Kidney (tissue), 14 donors: Measurements from ENCODE around the gene MAP3K7CL. TPM values are rescaled to one million over a fixed set of nuclear protein-coding genes. Genes with fewer than 3 reads are reported as not detected.

Experiments
- DNase-seq, 5 donors: peaks; one replicate each; pipeline ENCODE4 v3.0.0-alpha.2; 2013 to 2020
- FAIRE-seq: peaks from 2 replicates; lab custom pipeline; 2012; peaks lifted over from hg19 to GRCh38; lab: Jason Lieb, UNC
- H3K27ac ChIP-seq, 2 donors: one replicate each; pipeline ENCODE4 v1.7.0; 2013; ENCODE audit warnings: low read depth in 2 of 2, low read length in 2 of 2, inconsistent platforms in 1 of 2
- H3K27me3 ChIP-seq: one replicate; pipeline ENCODE4 v1.7.1; 2013; ENCODE audit warnings: low read length, inconsistent platforms; ENCODE audit not compliant: control insufficient read depth, insufficient read depth
- H3K36me3 ChIP-seq, 3 donors: one replicate each; pipeline versions ENCODE4 v1.7.0 to v1.7.1; 2013; ENCODE audit warnings: low read length in 3 of 3, control low read depth in 1 of 3, inconsistent platforms in 1 of 3; ENCODE audit not compliant: insufficient read depth in 3 of 3, control insufficient read depth in 2 of 3
- H3K4me1 ChIP-seq, 3 donors: one replicate each; pipeline versions ENCODE4 v1.7.0 to v1.7.1; 2013; ENCODE audit warnings: low read length in 3 of 3, inconsistent platforms in 1 of 3, low read depth in 1 of 3; ENCODE audit not compliant: control insufficient read depth in 2 of 3, insufficient read depth in 2 of 3
- H3K4me3 ChIP-seq, 3 donors: one replicate each; pipeline versions ENCODE4 v1.7.0 to v1.8.1; 2013; ENCODE audit warnings: low read length in 3 of 3, control low read depth in 1 of 3, inconsistent platforms in 1 of 3
- H3K9ac ChIP-seq, 3 donors: one replicate each; pipeline versions ENCODE4 v1.7.0 to v1.7.1; 2013; ENCODE audit warnings: low read length in 3 of 3, control low read depth in 1 of 3, inconsistent platforms in 1 of 3
- H3K9me3 ChIP-seq, 3 donors: one replicate each; pipeline versions ENCODE4 v1.7.0 to v1.7.1; 2013; ENCODE audit warnings: low read length in 3 of 3, control low read depth in 1 of 3, inconsistent platforms in 1 of 3; ENCODE audit not compliant: control insufficient read depth in 2 of 3, insufficient read depth in 1 of 3
- CTCF ChIP-seq: IDR thresholded peaks from 3 replicates; pipeline ENCODE4 v1.5.1; 2012; ENCODE audit warnings: mild to moderate bottlenecking, moderate library complexity, borderline replicate concordance; ENCODE audit not compliant: insufficient read depth; ENCODE audit errors: extremely low read depth
- intact Hi-C: fragments of 100-400 bp; cut with DNase I; formaldehyde crosslinking; loops from one replicate; pipeline ENCODE4 v1.11.1; 2022
- polyA plus RNA-seq: library from polyadenylated mRNA; stranded (reverse); fragments of 350-450 nt; fragmentation: Illumina TruSeq; extraction: RNeasy Lipid Tissue Mini Kit (QIAGEN cat#74804); gene quantifications from one replicate; pipeline ENCODE4 v1.2.3, GENCODE V29; 2014; ENCODE audit warnings: low read depth, low replicate concordance; ENCODE audit not compliant: insufficient read depth
- total RNA-seq: library from RNA; stranded (reverse); fragmentation: NEBNext Ultra II Directional; extraction: Animal tissue kit (Norgen Biotek cat#: 25700); gene quantifications from one replicate; pipeline ENCODE4 v1.2.1, GENCODE V29; 2021
- donor health status: control.
- donor health status: control.
- donor health status: control.
- donor health status: control.
- donor health status: control.
- donor health status: DM: yes; HTN: yes; CAD: no.
- donor health status: Normal renal cell carcinoma (clear cell type).

MAP3K7CL gene
- total and polyA plus RNA-seq, 2 donors from 2014 or later = 5.4 to 12.7 TPM

GRCh38 chr21:29133796-29134195, 3.4 kb downstream of the MAP3K7CL start:
- H3K9ac ChIP-seq = no peak overlapping the region
- no peak for FAIRE-seq
- no peak overlapping the region for H3K27ac ChIP-seq
- H3K36me3 ChIP-seq = no peaks in the 10 kb centered on the region
- H3K27me3 ChIP-seq = no peaks in the 10 kb centered on the region
- H3K9me3 ChIP-seq = no peaks in the 10 kb centered on the region
- intact Hi-C loops = no loop called here
- H3K4me1 ChIP-seq = no peaks in the 10 kb centered on the region
- no peak for TF ChIP-seq CTCF
- no peak overlapping the region for H3K4me3 ChIP-seq
- peak in 2 of 5 donors; percentile 10 to 30 for DNase-seq

- TF ChIP-seq CTCF = no peak
- peak in 2 of 5 donors; percentile 26 to 39 for DNase-seq
- H3K36me3 ChIP-seq = no peaks in the 10 kb centered on the region
- intact Hi-C loops = no loop called here
- H3K27ac ChIP-seq = no peak overlapping the region
- H3K9me3 ChIP-seq = no peaks in the 10 kb centered on the region
- H3K9ac ChIP-seq = no peak overlapping the region
- no peak overlapping the region for H3K4me3 ChIP-seq
- H3K4me1 ChIP-seq = no peaks in the 10 kb centered on the region
- no peak for FAIRE-seq
- H3K27me3 ChIP-seq = no peaks in the 10 kb centered on the region
Observed at GRCh38 chr21:29135481-29135880, 5.0 kb downstream of the MAP3K7CL start.

GRCh38 chr21:29136033-29136432, 5.6 kb downstream of the MAP3K7CL start:
- H3K27ac ChIP-seq = no peak overlapping the region
- no peaks in the 10 kb centered on the region for H3K9me3 ChIP-seq
- DNase-seq (no peak), FAIRE-seq (no peak)
- H3K4me3 ChIP-seq = no peak overlapping the region
- no peaks in the 10 kb centered on the region for H3K27me3 ChIP-seq
- no peak for TF ChIP-seq CTCF
- H3K4me1 ChIP-seq = no peaks in the 10 kb centered on the region
- H3K36me3 ChIP-seq = no peaks in the 10 kb centered on the region
- intact Hi-C loops = no loop called here
- H3K9ac ChIP-seq = no peak overlapping the region
